EL (cell line): ENCODE data around the gene MMP24OS.
A peak's percentile ranks its signal among the peaks of the same experiment; 100 is the strongest.

Source experiments
- DNase-seq: peaks from one replicate; pipeline ENCODE4 v3.0.0-alpha.2; 2016

MMP24OS gene

GRCh38 chr20:35305682-35306556, 28.0 kb upstream of the MMP24OS start:
- DNase-seq, result peak; percentile 100

GRCh38 chr20:35304956-35305355, 27.0 kb upstream of the MMP24OS start:
- DNase-seq, result no peak

- DNase-seq, result peak; percentile 92
These were observed 26.0 kb upstream of the MMP24OS start for GRCh38 chr20:35303735-35304491.

DNA sequence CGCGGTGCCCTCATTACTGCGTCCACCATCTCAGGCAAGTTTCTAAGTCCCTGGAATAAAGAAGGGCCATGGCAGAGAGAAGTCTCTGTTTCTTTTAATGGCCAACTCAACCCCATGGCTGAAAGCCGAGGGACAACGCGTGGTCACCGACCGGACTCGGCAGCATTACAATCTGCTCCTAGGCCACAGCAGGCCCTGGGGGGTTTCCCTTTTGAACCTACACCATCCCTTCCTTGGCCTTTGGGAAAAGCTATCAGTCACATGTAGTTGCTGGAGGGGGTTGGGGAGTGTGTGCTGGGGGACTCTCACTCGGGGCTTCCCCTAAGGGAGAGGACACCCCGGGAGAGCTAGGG, 25.4 kb upstream of the MMP24OS start:
- DNase-seq, result no peak

- peak; percentile 65 for DNase-seq
These were observed 24.8 kb upstream of the MMP24OS start for GRCh38 chr20:35302421-35303335.

DNA sequence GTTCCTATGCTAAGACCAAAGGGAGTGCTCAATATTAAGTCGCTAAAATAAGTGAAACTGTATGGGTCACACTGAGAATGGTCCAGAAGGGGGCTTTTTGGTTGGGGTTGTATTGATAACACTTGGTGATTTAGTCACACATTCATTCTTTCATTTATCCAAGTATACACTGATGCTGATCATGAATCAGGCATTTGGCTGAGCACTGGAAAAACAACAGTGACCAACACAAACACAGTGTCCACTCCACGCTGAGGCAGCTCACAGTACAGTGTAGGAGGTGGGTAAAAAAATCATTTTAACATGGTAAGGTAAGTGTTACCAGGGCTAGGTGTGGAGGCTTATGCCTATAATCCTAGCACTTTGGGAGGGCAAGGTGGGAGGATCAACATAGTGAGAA, 23.5 kb upstream of the MMP24OS start:
- DNase-seq, result no peak

DNA sequence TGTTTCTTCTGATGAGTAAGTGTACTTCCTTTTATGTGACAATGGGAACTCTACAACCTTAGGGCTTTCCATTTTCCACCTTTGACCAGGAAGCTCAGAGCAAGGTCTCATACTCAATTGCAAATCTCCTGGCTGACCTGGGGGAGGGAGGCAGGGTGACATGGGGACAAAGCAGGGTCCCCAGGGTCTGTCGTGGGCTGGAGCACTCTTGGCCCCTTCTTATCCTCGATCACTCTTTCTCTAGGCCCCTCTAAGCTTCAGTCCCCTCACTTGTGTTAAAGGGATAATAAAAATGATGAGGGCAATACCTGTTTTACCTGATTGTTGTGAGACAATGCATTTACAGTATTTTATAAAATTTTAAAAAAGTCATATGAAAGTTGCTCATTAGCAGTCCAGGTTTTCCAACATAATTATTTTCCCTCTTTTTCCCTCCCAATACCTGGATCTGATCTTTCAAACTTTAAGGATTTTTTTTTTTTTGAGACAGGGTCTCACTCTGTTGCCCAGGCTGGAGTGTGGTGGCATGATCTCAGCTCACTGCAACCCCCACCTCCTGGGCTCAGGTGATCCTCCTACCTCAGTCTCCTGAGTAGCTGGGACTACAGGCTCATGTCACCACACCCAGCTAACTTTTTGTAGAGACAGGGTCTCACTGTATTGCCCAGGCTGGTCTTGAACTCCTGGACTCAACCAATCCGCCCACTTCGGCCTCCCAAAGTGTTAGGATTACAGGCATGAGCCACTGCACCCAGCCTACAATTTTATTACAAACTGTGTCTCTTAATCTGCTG, 22.7 kb upstream of the MMP24OS start:
- DNase-seq, result no peak

DNA sequence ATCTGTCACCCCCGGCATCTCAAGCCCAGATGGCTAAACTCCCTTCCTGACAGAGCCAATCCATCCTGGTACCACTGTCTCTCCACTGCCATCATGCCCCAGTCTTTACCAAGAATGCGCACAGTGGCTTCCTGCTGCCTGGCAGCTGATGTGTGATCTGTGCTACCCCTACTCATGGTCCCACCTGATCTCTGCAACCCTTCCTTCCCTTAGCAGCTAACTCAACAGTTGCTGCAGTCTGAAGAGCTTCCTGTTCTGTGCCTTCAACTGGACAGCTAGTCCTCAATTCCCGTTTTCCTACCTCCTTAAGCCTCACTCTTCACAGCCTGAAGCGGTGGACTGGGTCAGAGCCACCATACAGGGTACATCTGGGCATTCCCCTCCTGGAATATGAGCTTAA, 21.9 kb upstream of the MMP24OS start:
- no peak for DNase-seq

DNA sequence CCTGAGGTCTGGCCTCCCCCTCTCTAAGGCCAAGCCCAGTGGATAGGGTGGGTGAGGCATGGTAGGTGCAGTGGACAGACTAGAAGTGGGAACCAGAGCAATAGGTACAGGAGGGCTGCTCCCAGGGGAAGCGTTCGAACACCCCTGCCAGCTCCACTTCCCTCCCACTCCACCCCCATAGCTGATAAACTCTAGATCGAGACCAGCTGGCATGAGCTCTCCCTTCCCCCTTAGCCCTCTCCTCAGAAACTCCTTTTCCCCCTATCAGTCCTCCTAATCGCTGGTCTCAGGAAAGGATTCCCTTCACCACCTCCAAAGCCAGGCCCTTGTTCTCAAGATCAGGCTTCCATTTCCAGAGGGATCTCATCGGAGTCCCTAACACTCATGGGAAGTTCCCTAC, 20.3 kb upstream of the MMP24OS start:
- DNase-seq, result no peak

DNA sequence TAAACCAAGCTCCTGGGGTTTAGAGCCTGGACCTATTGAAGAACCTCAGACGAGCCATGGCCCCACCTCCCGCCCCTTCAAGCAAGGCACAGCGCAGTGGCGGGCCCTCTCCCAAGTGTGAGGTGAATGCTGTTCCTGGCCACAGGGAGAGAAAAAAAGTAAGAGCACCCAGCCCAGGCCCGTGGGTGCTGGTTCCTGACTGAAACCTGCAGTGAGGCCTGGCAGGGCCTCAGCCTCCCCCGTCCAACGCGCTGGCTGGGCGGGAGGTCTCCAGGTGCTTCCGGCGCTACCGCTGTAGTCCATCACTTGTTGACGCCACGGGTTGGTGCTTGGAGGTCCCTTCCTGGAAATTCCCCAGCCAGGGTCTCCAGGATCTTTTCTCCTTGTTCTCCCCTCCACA, 19.8 kb upstream of the MMP24OS start:
- no peak for DNase-seq

DNA sequence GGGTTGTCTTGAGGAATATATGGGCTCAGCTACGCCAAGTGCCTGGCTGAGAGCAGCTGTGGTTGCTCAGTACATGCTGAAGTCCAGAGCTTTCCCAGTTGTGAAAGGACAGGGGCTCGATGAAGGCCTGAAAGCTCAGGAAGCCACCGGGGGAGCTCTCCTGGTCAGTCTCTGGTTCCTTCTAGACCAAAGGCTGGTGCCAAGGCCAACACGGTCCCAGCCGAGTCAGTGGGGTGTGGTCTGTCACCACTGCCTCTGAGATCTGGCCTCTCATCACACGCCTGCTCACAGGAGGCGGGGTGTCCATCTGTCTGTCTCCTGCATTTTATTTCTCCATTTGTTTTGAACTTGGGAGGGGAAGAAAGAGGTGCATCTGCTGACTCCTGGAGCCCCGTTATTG, 19.2 kb upstream of the MMP24OS start:
- peak; percentile 35 for DNase-seq

DNA sequence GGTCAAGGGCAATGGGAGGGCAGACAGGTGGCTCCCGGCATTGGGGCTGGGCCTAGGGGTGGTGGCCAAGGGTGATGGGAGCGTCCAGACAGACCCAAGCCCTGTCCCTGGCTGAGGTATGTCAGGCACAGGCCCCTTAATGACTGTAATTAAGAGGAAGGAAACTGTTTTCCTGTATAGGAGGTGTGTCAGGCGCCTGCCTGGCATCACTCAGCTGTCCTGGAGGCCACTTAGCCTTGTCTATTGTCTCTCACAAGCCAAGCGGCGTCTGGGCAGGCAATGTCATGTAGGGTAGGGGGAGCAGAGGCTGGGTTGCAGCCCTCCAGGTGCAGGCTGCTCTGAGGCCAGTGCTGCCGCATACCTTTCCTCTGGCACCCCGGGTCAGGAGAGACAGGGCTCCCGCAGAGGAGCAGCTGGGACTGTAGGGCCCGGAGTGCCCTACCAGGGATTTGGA, 18.2 kb upstream of the MMP24OS start:
- DNase-seq, result no peak

GRCh38 chr20:35295674-35296073, 17.8 kb upstream of the MMP24OS start:
- no peak for DNase-seq

GRCh38 chr20:35295058-35295457, 17.1 kb upstream of the MMP24OS start:
- no peak for DNase-seq

- no peak for DNase-seq
These were observed 16.4 kb upstream of the MMP24OS start for GRCh38 chr20:35294293-35294685.

DNA sequence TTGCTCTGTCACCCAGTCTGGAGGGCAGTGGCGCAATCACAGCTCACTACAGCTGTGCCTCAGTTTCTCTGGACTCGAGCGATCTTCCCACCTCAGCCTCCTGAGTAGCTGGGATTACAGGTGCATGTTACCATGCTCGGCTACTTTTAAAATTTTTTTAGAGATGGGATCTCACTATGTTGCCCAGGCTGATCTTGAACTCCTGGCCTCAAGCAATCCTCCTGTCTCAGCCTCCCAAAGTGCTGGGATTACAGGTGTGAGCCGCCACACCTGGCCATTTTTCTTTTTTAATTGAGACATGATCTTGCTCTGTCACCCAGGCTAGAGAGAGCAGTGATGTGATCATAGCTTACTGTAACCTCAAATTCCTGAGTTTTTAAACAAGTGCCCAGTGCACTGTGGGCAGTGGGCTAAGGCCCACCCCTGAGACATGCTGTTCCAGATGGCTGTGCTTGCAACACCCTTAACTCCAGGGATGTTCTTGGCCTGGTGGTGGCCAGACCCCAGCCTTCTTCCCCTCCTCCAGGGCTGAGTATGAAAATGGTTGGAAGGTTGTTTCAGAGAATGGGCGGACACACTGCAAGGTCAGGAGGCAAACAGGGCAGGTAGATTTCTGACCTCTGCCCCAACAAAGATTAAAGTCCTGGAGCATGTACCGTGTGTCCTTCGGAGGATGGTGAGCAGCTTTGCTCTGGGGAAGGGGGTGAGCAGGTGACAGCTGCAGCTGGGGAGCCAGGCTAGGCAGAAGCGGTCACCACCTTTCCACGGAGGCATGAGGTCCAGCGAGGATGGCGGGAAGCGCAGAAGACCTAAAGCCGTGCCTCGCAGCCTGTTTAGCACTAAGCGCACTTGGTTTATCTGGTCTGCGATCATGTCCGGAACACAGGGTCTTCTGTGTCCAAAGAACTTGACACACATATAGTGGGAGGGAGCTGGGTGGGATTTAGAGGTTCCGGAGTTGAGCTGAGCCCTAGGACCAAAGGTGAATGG, 15.7 kb upstream of the MMP24OS start:
- DNase-seq, result no peak

DNA sequence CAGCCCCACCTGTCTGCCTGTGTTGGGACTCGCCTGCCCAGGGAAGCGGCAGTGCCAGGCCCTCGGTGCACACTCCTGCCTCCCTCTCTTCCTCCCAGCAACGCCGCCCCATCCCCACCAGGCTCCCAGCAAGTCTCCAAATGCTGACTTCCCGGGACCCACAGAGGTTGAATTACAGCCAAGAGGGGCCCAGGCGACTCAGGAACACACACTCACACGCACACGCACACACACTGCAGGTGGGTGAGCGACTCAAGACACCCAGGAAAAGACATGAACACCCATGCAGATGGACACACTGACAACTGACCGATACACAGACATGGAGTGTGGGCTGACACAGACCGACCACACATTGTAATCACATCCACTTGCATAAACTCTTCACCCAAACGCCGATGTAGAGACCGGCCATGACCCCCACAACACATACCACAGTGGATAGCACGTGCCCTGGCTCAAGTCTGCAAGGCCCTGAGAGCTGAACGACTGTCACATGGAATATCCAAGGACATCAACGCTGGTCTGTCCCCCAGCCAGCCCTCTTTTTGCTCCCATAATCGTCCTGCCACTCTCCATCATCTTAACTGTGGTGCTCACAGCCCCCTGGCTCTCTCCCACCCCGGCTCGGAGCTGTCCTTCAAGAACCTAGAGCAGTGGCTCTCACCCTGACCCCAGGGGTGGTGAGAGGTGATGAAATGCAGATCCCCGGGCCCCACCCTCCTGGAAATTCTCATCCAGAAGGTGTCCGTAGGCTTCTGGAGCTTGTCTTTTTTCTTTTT, 14.8 kb upstream of the MMP24OS start:
- no peak for DNase-seq

GRCh38 chr20:35291654-35292503, 14.0 kb upstream of the MMP24OS start, which contains the start of gene FAM83C:
Gene FAM83C (minus strand): TSS chr20:35292425. CDS start chr20:35292304, 121 bp downstream.
- no peak for DNase-seq

- no peak for DNase-seq
These were observed 13.0 kb upstream of the MMP24OS start for GRCh38 chr20:35290887-35291417.
